Smooth muscle cell (in vitro differentiated cells): ENCODE results near the gene NIPA2. TPM values are rescaled to one million over a fixed set of nuclear protein-coding genes. Genes with fewer than 3 reads are reported as not detected.
"Not testable (repeated sequence)": the region's sequence is repeated elsewhere in the genome, so short reads cannot be mapped to it uniquely, and the experiment has no call there.

Experiments
- DNase-seq: peaks from one replicate; lab custom pipeline; 2025; ENCODE audit not compliant: unreplicated experiment; lab: John Stamatoyannopoulos, UW
- H2AFZ ChIP-seq: fragments of 200-600 bp; sonication (generic); 2 replicates; pipeline ENCODE4 v1.6.0; 2016; ENCODE audit warnings: antibody characterized with exemption, low read depth, mild to moderate bottlenecking
- H3F3A ChIP-seq: fragments of 200-600 bp; sonication (generic); 2 replicates; pipeline ENCODE4 v1.6.0; 2017; ENCODE audit warnings: antibody characterized with exemption, low read depth
- H3K27ac ChIP-seq: fragments of 200-600 bp; sonication (generic); 2 replicates; pipeline ENCODE4 v1.5.1; 2016; ENCODE audit warnings: low read depth, mild to moderate bottlenecking
- H3K27me3 ChIP-seq: fragments of 200-600 bp; sonication (generic); 2 replicates; pipeline ENCODE4 v1.6.1; 2016; ENCODE audit warnings: low read depth, mild to moderate bottlenecking
- H3K36me3 ChIP-seq: fragments of 200-600 bp; sonication (generic); 2 replicates; pipeline ENCODE4 v1.5.1; 2016; ENCODE audit warnings: low read depth
- H3K4me1 ChIP-seq: fragments of 200-600 bp; sonication (generic); 2 replicates; pipeline ENCODE4 v1.5.1; 2016; ENCODE audit warnings: low read depth
- H3K4me2 ChIP-seq: fragments of 200-600 bp; sonication (generic); 2 replicates; pipeline ENCODE4 v1.6.0; 2016; ENCODE audit warnings: mild to moderate bottlenecking
- H3K4me3 ChIP-seq: fragments of 200-600 bp; sonication (generic); 2 replicates; pipeline ENCODE4 v1.5.1; 2016; ENCODE audit warnings: mild to moderate bottlenecking
- H3K79me2 ChIP-seq: fragments of 200-600 bp; sonication (generic); 2 replicates; pipeline ENCODE4 v1.6.0; 2016; ENCODE audit warnings: low read depth, mild to moderate bottlenecking
- H3K9ac ChIP-seq: fragments of 200-600 bp; sonication (generic); 2 replicates; pipeline ENCODE4 v1.6.0; 2016; ENCODE audit warnings: low read depth
- H3K9me3 ChIP-seq: fragments of 200-600 bp; sonication (generic); replicated peaks from 2 replicates; pipeline ENCODE4 v1.5.1; 2016; ENCODE audit warnings: low read depth
- H4K20me1 ChIP-seq: fragments of 200-600 bp; sonication (generic); 2 replicates; pipeline ENCODE4 v1.6.0; 2016; ENCODE audit warnings: low read depth
- CTCF ChIP-seq: fragments of 200-600 bp; sonication (generic); IDR thresholded peaks from 2 replicates; pipeline ENCODE4 v1.5.1; 2017; ENCODE audit warnings: borderline replicate concordance, mild to moderate bottlenecking, antibody characterized with exemption; ENCODE audit not compliant: insufficient read depth, poor library complexity, severe bottlenecking
- WGBS: methylation state at CpG from one replicate; pipeline ENCODE4 v1.1.7; 2016; ENCODE audit warnings: low lambda C conversion rate; 5-methylcytosine and 5-hydroxymethylcytosine counted together
- polyA plus RNA-seq: library from polyadenylated mRNA; unstranded; fragments of >200 nt; fragmentation: Nextera tagmentation; extraction: Ambion mirVana; gene quantifications from 2 replicates; pipeline ENCODE4 v1.2.1, GENCODE V29; 2016
- total RNA-seq: library from RNA; depleted of rRNA; stranded (reverse); fragments of >200 nt; gene quantifications from 2 replicates; pipeline ENCODE4 v1.2.3, GENCODE V29; 2014

The NIPA2 gene
- total and polyA plus RNA-seq, 2 experiments from 2014 or later, result 44.7 to 70.5 TPM

- no peak overlapping the region for H3K27ac ChIP-seq
- H3K4me3 ChIP-seq, result no peak overlapping the region
- H4K20me1 ChIP-seq, result peaks cover 4% of the 10 kb centered on the region
- DNase-seq, result no peak
- WGBS, result 93% methylated on average over 20 of the region's 20 CpGs
- no peak overlapping the region for H3K4me2 ChIP-seq
- H3K36me3 ChIP-seq, result no peaks in the 10 kb centered on the region
- TF ChIP-seq CTCF, result no peak
- no peaks in the 10 kb centered on the region for H3F3A ChIP-seq
- H3K9ac ChIP-seq, result no peak overlapping the region
- no peak overlapping the region for H2AFZ ChIP-seq
- no peaks in the 10 kb centered on the region for H3K27me3 ChIP-seq
- no peaks in the 10 kb centered on the region for H3K4me1 ChIP-seq
- H3K9me3 ChIP-seq, result no peaks in the 10 kb centered on the region
- peaks cover 6% of the 10 kb centered on the region for H3K79me2 ChIP-seq
Measured at GRCh38 chr15:22795206-22796063, 43.0 kb upstream of the NIPA2 start.

- Histone ChIP-seq H3K79me2 (peaks cover 4% of the 10 kb centered on the region), H3F3A (no peaks in the 10 kb centered on the region), H4K20me1 (peaks cover 4% of the 10 kb centered on the region), H3K4me1 (no peaks in the 10 kb centered on the region), H3K4me3 (no peak overlapping the region), H2AFZ (no peak overlapping the region), H3K9me3 (no peaks in the 10 kb centered on the region), H3K27me3 (no peaks in the 10 kb centered on the region), H3K27ac (no peak overlapping the region), H3K4me2 (no peak overlapping the region), H3K36me3 (no peaks in the 10 kb centered on the region), H3K9ac (no peak overlapping the region)
- DNase-seq, result no peak
- TF ChIP-seq CTCF, result no peak
Measured at GRCh38 chr15:22796079-22796478, 42.4 kb upstream of the NIPA2 start.

GRCh38 chr15:22799902-22800301 lies 38.6 kb upstream of the NIPA2 start:
- H3K36me3 ChIP-seq, result no peaks in the 10 kb centered on the region
- H2AFZ ChIP-seq, result no peak overlapping the region
- peaks cover 4% of the 10 kb centered on the region for H3K79me2 ChIP-seq
- H3K9ac ChIP-seq, result no peak overlapping the region
- TF ChIP-seq CTCF, result no peak
- no peak overlapping the region for H3K4me2 ChIP-seq
- H3K9me3 ChIP-seq, result no peaks in the 10 kb centered on the region
- no peak overlapping the region for H3K27ac ChIP-seq
- H3K4me3 ChIP-seq, result no peak overlapping the region
- 97% methylated on average over 2 of the region's 2 CpGs for WGBS
- no peaks in the 10 kb centered on the region for H3K4me1 ChIP-seq
- no peak for DNase-seq
- no peaks in the 10 kb centered on the region for H3K27me3 ChIP-seq
- peaks cover 4% of the 10 kb centered on the region for H4K20me1 ChIP-seq
- no peaks in the 10 kb centered on the region for H3F3A ChIP-seq

GRCh38 chr15:22803006-22803405 lies 35.5 kb upstream of the NIPA2 start:
- H3F3A ChIP-seq, H3K9ac ChIP-seq, H3K36me3 ChIP-seq, H4K20me1 ChIP-seq, H3K79me2 ChIP-seq, H3K4me2 ChIP-seq, H3K27me3 ChIP-seq, H3K27ac ChIP-seq, DNase-seq, H3K4me3 ChIP-seq, H2AFZ ChIP-seq, H3K4me1 ChIP-seq, H3K9me3 ChIP-seq: not testable (repeated sequence)
- 97% methylated on average over 10 of the region's 10 CpGs for WGBS
